ENCODE results near the gene PLP1. TPM values are rescaled to one million over a fixed set of nuclear protein-coding genes. Genes with fewer than 3 reads are reported as not detected.

PLP1 gene
- total and polyA plus RNA-seq, 2 of the 8 experiments (the other 6 are each of a cell fraction or from before 2014, with no cell fraction given) = 49.2 to 218 TPM

- TF ChIP-seq CHD7 (IDR thresholded peaks at IDR 0.05; ENCODE audit: insufficient replicate concordance, low read length) (no peak), TAF7 (optimal IDR thresholded peaks at IDR 0.05; ENCODE audit: borderline replicate concordance, low read depth, low read length) (no peak), HDAC6 (IDR thresholded peaks at IDR 0.05; ENCODE audit: low read depth, low read length) (no peak), BCL11A (IDR thresholded peaks at IDR 0.05; ENCODE audit: low read depth in 2 of 2, low read length in 2 of 2) (no peak), POU5F1 (IDR thresholded peaks at IDR 0.05; ENCODE audit: low read depth, low read length) (no peak)
These were observed 51.9 kb downstream of the PLP1 start (continued) for GRCh38 chrX:103828529-103828928.
